ENCODE measurements around the gene PLEKHH2.
A peak's percentile ranks its signal among the peaks of the same experiment; 100 is the strongest.

Gene PLEKHH2

DNA sequence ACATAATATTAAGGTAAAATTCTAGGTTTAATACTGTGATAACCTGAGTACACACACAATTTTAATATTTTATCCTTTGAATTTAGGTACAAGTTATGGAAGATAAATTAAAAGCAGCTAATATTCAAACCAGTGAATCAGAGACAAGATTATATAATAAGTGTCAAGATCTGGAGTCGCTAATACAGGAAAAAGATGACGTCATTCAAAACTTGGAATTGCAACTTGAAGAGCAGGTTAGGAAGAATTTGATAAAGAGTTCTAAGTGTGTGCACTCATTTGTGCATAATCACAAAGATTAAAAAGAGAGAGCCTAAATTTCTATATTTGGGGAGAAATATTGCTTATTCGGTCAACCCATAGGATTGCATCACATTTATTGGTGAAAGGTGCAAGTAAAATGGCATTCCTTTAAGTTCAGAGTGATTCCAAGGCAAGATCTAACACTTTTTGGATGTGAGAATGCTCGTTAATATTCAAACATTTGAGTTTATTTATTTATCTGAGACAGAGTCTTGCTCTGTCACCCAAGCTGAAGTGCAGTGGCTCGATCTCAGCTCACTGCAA is 55.5 kb downstream of the PLEKHH2 start:
- TF ChIP-seq, protein P1, sequence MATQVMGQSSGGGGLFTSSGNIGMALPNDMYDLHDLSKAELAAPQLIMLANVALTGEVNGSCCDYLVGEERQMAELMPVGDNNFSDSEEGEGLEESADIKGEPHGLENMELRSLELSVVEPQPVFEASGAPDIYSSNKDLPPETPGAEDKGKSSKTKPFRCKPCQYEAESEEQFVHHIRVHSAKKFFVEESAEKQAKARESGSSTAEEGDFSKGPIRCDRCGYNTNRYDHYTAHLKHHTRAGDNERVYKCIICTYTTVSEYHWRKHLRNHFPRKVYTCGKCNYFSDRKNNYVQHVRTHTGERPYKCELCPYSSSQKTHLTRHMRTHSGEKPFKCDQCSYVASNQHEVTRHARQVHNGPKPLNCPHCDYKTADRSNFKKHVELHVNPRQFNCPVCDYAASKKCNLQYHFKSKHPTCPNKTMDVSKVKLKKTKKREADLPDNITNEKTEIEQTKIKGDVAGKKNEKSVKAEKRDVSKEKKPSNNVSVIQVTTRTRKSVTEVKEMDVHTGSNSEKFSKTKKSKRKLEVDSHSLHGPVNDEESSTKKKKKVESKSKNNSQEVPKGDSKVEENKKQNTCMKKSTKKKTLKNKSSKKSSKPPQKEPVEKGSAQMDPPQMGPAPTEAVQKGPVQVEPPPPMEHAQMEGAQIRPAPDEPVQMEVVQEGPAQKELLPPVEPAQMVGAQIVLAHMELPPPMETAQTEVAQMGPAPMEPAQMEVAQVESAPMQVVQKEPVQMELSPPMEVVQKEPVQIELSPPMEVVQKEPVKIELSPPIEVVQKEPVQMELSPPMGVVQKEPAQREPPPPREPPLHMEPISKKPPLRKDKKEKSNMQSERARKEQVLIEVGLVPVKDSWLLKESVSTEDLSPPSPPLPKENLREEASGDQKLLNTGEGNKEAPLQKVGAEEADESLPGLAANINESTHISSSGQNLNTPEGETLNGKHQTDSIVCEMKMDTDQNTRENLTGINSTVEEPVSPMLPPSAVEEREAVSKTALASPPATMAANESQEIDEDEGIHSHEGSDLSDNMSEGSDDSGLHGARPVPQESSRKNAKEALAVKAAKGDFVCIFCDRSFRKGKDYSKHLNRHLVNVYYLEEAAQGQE (IDR thresholded peaks at IDR 0.05; ENCODE audit: insufficient read depth in 1 of 2, low read depth in 2 of 2, low read length in 2 of 2): no peak
- TF ChIP-seq SIN3A (IDR thresholded peaks at IDR 0.05; ENCODE audit: borderline replicate concordance, insufficient read depth, low read length) (no peak), TAF1 (IDR thresholded peaks at IDR 0.05; ENCODE audit: borderline replicate concordance, insufficient read depth, low read length) (no peak), POLR2AphosphoS5 (IDR thresholded peaks at IDR 0.05; ENCODE audit: low read depth, low read length) (no peak), FOXP2 (optimal IDR thresholded peaks at IDR 0.05; ENCODE audit: borderline replicate concordance, extremely low read depth, extremely low read length, insufficient read depth) (no peak)

DNA sequence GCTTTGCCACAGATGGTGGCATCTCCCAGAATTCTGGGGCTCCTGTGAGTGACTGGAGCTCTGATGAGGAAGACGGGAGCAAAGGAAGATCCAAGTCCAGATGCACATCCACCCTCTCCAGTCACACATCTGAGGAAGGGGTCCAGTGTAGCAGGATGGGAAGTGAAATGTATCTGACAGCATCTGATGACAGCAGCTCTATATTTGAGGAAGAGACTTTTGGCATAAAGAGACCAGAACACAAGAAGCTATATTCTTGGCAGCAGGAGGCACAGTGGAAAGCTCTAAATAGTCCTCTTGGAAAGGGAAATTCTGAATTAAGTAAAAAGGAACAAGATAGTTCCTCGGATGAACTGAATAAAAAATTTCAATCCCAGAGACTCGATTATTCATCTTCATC is 62.7 kb downstream of the PLEKHH2 start:
- TF ChIP-seq SIN3A (IDR thresholded peaks at IDR 0.05; ENCODE audit: borderline replicate concordance, insufficient read depth, low read length): no peak
- TF ChIP-seq TAF1 (IDR thresholded peaks at IDR 0.05; ENCODE audit: borderline replicate concordance, insufficient read depth, low read length): no peak
- TF ChIP-seq POLR2AphosphoS5 (IDR thresholded peaks at IDR 0.05; ENCODE audit: low read depth, low read length): no peak
- no peak for TF ChIP-seq FOXP2 (optimal IDR thresholded peaks at IDR 0.05; ENCODE audit: borderline replicate concordance, extremely low read depth, extremely low read length, insufficient read depth)
- TF ChIP-seq, protein P1 (IDR thresholded peaks at IDR 0.05; ENCODE audit: insufficient read depth in 1 of 2, low read depth in 2 of 2, low read length in 2 of 2): no peak

DNA sequence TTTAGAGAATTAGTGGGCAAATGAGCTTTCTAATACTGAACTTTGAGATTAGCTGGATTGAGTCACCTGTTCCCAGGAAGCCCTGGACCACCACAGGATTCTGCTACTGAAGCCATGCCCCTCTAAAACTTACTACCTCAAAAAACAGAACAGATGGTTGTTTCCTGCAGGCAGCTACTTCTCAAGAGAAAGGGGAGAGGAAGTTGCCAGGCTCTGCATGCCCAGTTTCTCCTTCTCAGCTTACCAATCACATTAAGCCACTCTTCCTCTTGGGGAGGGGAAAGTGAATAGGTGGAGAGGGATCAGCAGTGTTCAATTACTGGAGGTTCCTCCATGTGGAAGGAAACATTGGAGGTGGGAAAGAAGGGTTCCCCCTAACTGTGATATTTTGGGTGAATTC is 64.1 kb downstream of the PLEKHH2 start:
- TF ChIP-seq SIN3A (IDR thresholded peaks at IDR 0.05; ENCODE audit: borderline replicate concordance, insufficient read depth, low read length): no peak
- TF ChIP-seq POLR2AphosphoS5 (IDR thresholded peaks at IDR 0.05; ENCODE audit: low read depth, low read length): no peak
- TF ChIP-seq TAF1 (IDR thresholded peaks at IDR 0.05; ENCODE audit: borderline replicate concordance, insufficient read depth, low read length): no peak
- TF ChIP-seq, protein P1 (IDR thresholded peaks at IDR 0.05; ENCODE audit: insufficient read depth in 1 of 2, low read depth in 2 of 2, low read length in 2 of 2): no peak
- no peak for TF ChIP-seq FOXP2 (optimal IDR thresholded peaks at IDR 0.05; ENCODE audit: borderline replicate concordance, extremely low read depth, extremely low read length, insufficient read depth)

DNA sequence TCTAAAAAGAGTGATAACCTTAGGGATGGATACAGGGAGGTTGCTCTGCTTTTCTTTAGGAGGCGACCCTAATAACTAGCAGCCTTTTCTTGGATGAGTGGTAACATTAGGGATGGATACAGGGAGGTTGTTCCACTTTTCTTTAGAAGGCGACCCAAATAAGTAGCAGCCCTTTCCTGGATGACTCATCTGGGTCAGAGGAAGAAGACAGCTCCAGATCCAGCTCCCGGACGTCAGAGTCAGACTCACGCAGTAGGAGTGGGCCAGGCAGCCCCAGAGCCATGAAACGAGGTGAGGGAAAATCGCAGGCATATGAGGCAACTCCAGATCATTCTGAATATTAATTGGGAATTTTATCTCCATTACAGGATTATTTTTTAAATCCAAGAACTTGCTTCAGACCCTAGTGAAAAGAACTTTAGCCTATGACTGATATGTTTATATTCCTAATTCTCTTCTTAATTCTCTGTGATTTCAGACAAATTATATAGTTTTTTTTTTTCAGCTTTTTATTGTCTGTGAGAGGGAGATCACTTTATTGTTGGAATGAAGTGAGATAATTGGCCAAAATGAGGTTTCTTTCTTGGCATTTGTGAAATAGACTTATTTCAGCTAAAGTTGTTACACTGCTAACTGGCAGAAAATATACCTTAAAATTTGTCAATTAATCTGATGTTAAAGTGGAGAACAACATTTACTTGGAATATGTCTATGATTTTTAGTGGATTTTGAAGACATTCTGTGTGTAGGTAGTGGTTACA is 70.4 kb downstream of the PLEKHH2 start:
- TF ChIP-seq TAF1 (IDR thresholded peaks at IDR 0.05; ENCODE audit: borderline replicate concordance, insufficient read depth, low read length) (peak; percentile 48; the same call in 1 of the 2 replicates), FOXP2 (optimal IDR thresholded peaks at IDR 0.05; ENCODE audit: borderline replicate concordance, extremely low read depth, extremely low read length, insufficient read depth) (peak; percentile 13), SIN3A (IDR thresholded peaks at IDR 0.05; ENCODE audit: borderline replicate concordance, insufficient read depth, low read length) (no peak), POLR2AphosphoS5 (IDR thresholded peaks at IDR 0.05; ENCODE audit: low read depth, low read length) (peak; percentile 60)
- TF ChIP-seq, protein P1 (IDR thresholded peaks at IDR 0.05; ENCODE audit: insufficient read depth in 1 of 2, low read depth in 2 of 2, low read length in 2 of 2): peak in 1 of 2 experiments; percentile 48; a peak in 1 of 4 replicates

All from PFSK-1 (cell line).